Measurements from ENCODE around the gene PTCHD1. TPM values are rescaled to one million over a fixed set of nuclear protein-coding genes. Genes with fewer than 3 reads are reported as not detected.
A peak's percentile ranks its signal among the peaks of the same experiment; 100 is the strongest.

The PTCHD1 gene
- total RNA-seq, 1 donor from 2014 or later: 7.0 TPM

- no peak for DNase-seq (ENCODE audit: low spot score in 2 of 2, unreplicated experiment in 2 of 2)
- TF ChIP-seq CTCF (IDR thresholded peaks at IDR 0.05; ENCODE audit: unreplicated experiment): no peak
- Mint-ChIP-seq H3K36me3 (no peaks in the 10 kb centered on the region), H3K9me3 (no peaks in the 10 kb centered on the region), H3K27me3 (ENCODE audit: low read depth) (peaks cover 92% of the 10 kb centered on the region), H3K4me3 (peak overlapping the region; percentile 81), H3K4me1 (peaks cover 33% of the 10 kb centered on the region), H3K27ac (no peak overlapping the region)
Measured at GRCh38 chrX:23331701-23332100, 2.9 kb upstream of the PTCHD1 start.

GRCh38 chrX:23332101-23332887, 2.4 kb upstream of the PTCHD1 start:
- Mint-ChIP-seq H3K4me3 (peak overlapping the region; percentile 81), H3K36me3 (no peaks in the 10 kb centered on the region), H3K27ac (no peak overlapping the region), H3K9me3 (no peaks in the 10 kb centered on the region), H3K4me1 (peaks cover 33% of the 10 kb centered on the region), H3K27me3 (ENCODE audit: low read depth) (peaks cover 93% of the 10 kb centered on the region)
- no peak for TF ChIP-seq CTCF (IDR thresholded peaks at IDR 0.05; ENCODE audit: unreplicated experiment)
- DNase-seq (ENCODE audit: low spot score in 2 of 2, unreplicated experiment in 2 of 2): no peak

- Mint-ChIP-seq H3K4me3 (peak overlapping the region; percentile 81), H3K4me1 (peaks cover 33% of the 10 kb centered on the region), H3K36me3 (no peaks in the 10 kb centered on the region), H3K9me3 (no peaks in the 10 kb centered on the region), H3K27ac (peak overlapping the region; percentile 49), H3K27me3 (ENCODE audit: low read depth) (peaks cover 94% of the 10 kb centered on the region)
- DNase-seq (ENCODE audit: low spot score in 2 of 2, unreplicated experiment in 2 of 2): peak in 1 of 2 experiments; percentile 40
- TF ChIP-seq CTCF (IDR thresholded peaks at IDR 0.05; ENCODE audit: unreplicated experiment): no peak
Measured at GRCh38 chrX:23332888-23333821, 1.5 kb upstream of the PTCHD1 start.

GRCh38 chrX:23333842-23334520, 668 bp upstream of the PTCHD1 start:
- H3K4me3 Mint-ChIP-seq: peak overlapping the region; percentile 81
- H3K27ac Mint-ChIP-seq: peak overlapping the region; percentile 71
- peaks cover 93% of the 10 kb centered on the region for H3K27me3 Mint-ChIP-seq (ENCODE audit: low read depth)
- DNase-seq (ENCODE audit: low spot score in 2 of 2, unreplicated experiment in 2 of 2): peak in 1 of 2 experiments; percentile 47
- TF ChIP-seq CTCF (IDR thresholded peaks at IDR 0.05; ENCODE audit: unreplicated experiment): no peak
- H3K9me3 Mint-ChIP-seq: no peaks in the 10 kb centered on the region
- H3K36me3 Mint-ChIP-seq: no peaks in the 10 kb centered on the region
- H3K4me1 Mint-ChIP-seq: peaks cover 33% of the 10 kb centered on the region

GRCh38 chrX:23334521-23334847, 165 bp upstream of the PTCHD1 start:
- Mint-ChIP-seq H3K27ac (no peak overlapping the region), H3K4me3 (peak overlapping the region; percentile 81), H3K4me1 (peaks cover 33% of the 10 kb centered on the region), H3K36me3 (no peaks in the 10 kb centered on the region), H3K27me3 (ENCODE audit: low read depth) (peaks cover 92% of the 10 kb centered on the region), H3K9me3 (no peaks in the 10 kb centered on the region)
- no peak for DNase-seq (ENCODE audit: low spot score in 2 of 2, unreplicated experiment in 2 of 2)
- TF ChIP-seq CTCF (IDR thresholded peaks at IDR 0.05; ENCODE audit: unreplicated experiment): no peak

All from mesothelial cell of epicardium (in vitro differentiated cells).